GM21528 (cell line): ENCODE measurements around the gene CASP9.
"Not testable (repeated sequence)": the region's sequence is repeated elsewhere in the genome, so short reads cannot be mapped to it uniquely, and the experiment has no call there.

Source experiments
- ATAC-seq: cut with Tn5 transposase; IDR thresholded peaks from one replicate; pipeline ENCODE4 v1.9.1; 2021; ENCODE audit warnings: mild to moderate bottlenecking, moderate library complexity; ENCODE audit not compliant: unreplicated experiment, low FRiP score

The CASP9 gene

DNA sequence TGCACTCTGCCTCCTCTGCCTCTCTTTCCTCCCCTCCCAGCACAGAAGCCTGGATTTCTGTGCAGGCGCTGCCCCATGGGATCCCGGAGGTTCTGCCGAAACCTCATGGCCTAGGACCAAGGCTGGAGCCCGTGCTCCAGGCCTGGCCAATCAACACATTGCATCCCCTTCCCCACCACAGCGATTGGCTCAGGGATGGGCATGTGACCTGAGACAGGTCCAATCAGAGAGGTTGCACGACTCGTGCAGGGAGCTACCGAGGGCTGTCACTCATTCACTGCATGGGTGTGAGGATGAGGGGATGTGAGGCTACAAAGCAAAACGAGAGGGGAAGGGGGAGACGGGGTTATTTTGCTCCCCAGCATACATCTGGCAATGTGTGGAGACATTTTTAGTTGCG is 51.4 kb downstream of the CASP9 start:
- ATAC-seq = no peak

DNA sequence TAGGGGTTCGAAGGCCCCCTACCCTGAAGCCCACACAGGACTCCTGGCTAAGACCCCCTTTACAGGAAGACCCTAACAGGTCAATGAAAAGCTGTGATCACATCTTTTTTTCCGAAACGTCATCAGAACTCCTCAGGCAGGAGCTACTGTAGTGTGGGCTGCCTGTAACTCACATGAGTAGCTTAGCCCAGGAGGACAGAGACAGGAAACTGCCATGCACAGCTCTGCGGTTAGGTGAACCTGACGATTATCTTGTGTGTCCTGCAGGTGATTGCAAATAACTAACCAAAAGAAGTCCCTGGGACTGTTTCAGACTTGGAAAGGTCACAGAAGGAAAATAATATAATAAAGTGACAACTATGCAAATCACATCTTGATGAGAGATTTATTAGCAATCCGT is 52.3 kb downstream of the CASP9 start:
- not testable (repeated sequence) for ATAC-seq

DNA sequence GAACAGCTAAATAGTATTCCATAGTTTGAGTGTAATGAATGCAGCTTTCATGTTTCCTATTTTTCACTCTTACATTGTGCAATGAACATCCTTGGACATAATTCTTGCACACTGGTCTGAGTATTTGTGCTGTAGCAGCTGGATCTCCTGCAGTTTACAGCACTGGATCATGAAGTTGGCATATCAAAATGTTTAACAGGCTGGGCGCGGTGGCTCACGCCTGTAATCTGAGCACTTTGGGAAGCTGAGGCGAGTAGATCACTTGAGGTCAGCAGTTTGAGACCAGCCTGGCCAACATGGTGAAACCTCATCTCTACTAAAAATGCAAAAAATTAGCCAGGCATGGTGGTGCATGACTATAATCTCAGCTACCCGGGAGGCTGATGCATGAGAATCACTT is 52.9 kb downstream of the CASP9 start:
- ATAC-seq = not testable (repeated sequence)

DNA sequence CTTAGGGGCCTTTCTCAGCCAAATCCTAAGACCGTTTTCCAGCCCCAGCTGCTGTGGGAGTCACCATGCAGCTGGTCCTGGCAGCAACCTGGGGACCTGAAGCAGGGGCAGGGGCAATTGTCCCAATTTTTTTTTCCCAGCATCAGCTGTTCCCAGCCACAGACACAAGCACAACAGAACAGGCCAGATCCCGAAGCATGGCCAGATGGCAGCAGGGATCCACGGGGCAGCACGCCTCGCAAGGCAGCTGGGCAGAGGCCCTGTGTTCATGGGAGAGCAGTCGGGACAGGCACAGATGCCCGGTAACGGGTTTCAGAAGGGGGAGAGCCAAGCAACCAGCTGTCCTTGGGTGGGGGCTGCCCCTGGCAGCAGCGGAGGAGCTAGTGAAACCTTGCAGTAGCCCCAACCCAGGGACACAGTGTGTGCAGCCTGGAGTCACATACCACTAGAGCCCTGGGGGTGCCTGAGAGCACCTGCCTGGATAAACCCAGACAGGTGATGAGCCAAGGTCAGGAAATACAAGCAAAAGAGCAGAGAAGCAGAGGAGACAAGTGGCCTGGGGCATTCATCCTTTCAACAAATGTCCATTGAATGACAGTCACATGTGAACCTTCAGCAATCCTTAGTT is 54.1 kb downstream of the CASP9 start:
- ATAC-seq = not testable (repeated sequence)

DNA sequence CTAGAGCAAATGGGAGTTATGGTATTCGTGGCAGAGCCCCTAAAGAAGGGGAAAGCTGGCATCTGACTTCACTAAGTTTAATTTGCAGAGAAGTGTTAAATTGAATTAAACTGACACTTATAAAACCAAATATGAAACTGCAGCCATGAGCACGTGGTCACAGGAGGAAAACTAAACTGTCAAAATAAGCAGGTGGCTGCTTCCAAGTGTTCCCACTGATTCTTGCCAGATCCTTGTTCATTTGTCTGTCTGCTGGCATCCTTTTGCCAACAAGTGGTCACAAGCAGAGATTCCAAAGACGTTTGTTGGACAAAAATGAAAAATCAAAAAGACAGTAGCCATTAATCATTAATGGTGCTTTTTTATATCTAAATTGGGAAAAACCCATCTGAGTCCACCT is 54.7 kb downstream of the CASP9 start:
- no peak for ATAC-seq

DNA sequence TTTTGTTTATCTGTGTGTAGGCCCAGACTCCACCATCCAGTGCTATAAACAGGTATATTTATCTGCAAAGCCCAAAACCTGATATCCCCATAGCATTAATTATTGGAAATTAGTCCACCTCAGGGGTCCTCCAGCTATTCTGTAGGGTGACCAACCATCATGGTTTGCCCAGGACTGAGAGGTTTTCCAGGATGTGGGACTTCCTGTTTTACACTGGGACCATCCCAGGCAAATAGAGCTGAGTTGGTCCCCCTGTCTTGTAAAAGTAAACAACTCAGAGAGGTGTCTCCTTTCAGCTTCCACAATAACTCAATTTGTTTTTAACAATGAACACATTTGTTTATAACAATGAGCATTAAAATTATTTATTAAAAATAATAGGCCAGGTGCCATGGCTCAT is 55.9 kb downstream of the CASP9 start:
- no peak for ATAC-seq

DNA sequence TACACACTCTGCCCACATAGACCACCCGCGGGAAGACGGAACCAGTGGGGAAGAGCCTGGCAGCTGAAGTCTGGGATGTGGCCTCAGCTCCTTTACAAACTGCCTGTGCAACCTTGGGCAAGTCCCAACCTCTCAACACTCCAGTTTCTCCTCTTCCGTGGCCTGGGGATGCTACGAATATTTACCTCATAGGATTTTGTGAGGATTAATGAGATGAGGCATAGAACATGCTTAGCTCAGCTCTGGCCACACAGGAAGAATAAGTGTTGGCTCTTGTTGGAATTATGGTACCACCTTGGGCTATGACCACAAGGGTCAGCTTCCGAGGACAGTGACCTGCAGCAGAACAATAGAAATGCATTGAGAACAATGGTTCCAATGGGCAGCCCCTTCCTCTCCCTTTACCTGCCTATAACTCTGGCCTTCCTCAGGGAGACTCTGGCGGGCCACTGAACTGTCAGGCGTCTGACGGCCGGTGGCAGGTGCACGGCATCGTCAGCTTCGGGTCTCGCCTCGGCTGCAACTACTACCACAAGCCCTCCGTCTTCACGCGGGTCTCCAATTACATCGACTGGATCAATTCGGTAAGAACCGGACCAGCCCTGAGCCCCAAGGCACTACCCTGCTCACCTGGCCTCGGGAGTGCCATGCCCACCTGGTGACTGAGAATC is 56.9 kb downstream of the CASP9 start:
- not testable (repeated sequence) for ATAC-seq

DNA sequence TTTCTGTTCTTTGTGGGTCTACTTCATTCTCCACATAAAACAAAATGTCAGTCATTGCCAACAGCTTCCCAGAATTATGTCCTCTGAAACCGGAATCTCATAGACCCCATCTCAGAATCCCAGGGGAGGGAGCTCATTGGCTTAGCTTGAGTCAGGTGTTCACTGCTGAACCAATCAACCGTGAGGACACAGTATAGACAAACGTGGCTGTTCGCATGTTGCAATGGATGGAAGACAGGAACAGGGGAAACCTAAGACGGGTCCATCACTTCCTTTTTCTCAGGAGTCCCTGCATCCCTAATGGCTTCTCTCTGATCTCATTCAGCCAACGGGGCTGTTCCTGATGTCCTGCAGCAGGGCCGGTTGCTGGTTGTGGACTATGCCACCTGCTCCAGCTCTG is 58.3 kb downstream of the CASP9 start:
- no peak for ATAC-seq

DNA sequence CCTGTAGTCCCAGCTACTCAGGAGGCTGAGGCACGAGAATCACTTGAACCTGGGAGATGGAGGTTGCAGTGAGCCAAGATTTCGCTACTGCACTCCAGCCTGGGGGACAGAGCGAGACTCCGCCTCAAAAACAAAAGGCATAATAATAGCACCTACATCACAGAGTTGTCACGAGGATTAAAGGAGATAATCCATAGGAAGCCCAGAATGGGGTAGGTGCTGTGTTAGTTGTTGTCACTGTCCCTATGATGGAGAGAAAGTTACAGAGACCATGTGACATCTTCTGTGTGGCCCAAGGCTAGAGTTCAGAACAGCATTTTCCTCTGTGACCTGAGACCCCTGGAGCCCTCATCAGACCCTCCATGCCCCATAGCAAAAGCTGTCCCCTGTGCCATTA is 60.1 kb downstream of the CASP9 start:
- not testable (repeated sequence) for ATAC-seq

DNA sequence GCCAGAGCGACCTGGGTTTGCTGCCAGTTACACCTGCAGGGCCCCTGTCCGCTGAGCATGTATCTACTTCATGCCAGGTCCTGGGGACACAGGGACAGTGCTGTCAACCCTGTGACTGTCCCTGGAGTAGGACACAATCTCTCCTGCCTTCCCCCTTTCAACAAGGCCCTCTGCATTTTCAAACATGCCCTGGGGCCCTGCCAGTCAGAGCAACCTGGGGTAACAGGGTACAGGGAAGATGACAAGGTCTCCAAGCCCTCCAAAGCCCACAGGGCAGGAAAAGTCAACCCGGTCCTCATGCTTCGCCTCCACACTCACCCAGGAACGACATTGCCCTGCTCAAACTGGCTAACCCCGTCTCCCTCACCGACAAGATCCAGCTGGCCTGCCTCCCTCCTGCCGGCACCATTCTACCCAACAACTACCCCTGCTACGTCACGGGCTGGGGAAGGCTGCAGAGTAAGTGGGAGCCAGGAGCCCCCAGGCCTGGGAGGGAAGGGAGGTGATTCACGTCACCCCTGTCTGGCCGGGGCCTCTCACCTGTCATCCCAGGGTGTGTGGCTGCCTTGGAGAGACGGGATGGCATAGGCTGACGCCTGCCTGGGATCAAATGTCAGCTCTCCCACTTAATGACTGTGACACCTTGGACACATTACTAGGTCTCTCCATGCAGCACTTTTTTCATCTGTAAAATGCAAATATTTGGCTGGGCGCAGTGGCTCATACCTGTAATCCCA is 60.8 kb downstream of the CASP9 start:
- not testable (repeated sequence) for ATAC-seq

DNA sequence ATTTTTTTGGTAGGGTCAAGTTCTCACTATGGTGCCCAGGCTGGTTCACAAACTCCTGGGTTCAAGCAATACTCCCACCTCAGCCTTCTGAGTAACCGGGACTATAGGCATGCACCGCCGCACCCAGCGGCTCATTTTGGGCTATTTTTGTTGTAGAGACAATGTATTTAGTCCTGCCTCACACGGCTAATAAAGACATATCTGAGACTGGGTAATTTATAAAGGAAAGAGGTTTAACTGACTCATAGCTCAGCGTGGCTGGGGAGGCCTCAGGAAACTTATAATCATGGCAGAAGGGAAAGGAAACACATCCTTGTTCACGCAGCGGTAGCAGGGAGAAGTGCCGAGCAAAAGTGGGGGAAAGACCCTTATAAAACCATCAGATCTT is 63.3 kb downstream of the CASP9 start:
- no peak for ATAC-seq

DNA sequence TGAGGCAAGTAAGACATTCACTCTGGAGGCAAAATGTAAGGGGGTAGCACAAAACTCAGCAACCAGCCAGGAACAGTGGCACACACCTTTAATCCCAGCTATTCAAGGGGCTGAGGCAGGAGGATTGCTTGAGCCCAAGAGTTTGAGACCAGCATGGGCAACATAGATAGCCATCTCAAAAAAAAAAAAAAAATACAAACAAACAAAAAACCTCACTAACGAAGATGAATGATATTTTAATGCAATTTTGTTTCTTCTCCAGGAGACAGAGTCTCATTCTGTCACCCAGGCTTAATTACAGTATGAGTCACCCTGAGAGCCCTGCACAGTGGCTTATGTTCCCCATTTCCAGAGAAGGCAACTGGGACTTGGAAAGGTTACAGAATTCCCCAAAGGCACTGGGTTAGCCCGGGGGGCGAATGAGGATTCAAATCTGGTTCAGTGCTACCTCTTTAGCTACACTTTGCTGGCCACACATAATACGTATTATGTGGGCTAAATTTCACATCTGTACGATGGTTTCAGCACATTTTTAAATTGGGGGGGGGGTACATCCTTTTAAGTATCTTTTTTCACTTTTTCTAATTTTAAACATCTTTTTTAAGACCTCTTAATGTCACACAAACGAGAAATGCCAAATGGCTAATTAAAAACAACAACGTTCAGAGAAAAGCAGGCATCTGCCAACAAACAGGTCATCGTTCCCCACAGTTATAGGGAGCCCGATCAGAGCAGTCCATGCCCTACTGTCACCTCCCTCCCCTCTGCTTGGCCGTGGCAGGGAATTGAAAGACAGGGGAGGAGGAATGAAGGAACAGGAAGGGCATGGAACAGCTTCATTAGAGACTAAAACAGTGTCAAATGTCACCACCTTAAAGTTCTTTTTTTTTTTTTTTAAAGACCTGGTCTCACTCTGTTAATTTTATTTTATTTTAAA is 64.0 kb downstream of the CASP9 start:
- ATAC-seq = no peak

DNA sequence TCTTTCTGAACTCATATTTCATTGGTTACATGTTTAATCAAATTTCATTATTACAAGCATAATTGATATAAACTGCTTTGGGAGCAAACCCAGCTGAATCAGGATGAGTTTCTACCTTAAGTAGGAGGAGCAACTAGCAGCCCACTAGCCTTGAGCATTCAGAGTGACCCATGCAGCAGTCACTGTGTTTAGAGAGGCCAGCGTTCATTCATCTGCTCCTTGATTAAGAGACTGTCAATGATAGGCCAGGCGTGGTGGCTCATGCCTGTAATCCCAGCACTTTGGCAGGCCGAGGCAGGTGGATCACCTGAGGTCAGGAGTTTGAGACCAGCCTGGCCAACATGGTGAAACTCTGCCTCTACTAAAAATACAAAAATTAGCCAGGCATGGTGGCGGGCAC is 65.6 kb downstream of the CASP9 start:
- ATAC-seq = not testable (repeated sequence)

DNA sequence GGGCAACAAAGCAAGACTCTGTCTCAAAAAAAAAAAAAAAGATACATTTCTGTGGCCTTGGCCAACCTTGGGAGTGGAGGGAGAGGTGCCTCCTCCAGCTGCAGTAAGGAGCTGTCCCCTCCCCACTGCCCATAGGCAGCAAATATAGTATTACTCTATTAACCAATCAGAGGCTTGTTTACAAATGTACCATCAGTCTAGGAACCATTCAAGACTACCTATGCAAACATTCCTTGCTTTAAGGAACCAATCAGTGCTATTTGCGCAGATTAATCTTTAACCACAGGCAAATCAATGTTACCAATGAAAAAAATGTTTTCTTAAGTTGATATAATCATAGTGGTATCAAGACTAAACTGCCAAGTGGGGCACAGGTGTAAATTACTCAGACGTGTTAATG is 66.4 kb downstream of the CASP9 start:
- ATAC-seq = no peak

DNA sequence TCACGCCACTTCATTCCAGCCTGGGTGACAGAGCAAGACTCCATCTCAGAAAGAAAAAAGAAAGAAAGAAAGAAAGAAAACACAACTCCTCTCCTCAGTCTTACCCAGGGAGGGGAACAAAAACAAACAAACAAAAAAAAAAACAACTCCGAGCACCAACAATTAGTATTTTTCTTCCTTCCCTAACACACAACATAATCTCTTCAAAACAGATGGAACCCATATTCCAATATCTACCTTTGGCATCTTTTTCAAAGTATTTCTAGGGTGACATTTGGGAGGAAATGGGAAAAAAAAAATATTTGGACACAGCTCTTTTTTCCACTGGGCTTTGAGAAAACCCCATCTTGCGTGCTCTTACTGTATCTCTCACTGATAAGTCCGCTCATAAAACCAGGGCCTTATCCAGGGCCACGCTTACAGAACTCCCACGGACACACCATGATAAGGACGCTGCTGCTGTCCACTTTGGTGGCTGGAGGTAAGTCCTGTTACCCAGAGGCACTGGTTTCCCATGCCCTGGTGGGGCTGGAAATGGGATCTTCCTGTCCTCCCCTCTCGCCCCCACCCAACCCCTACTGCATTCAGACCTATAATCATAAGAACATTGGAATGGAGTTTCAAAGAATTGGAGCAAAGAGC is 67.6 kb downstream of the CASP9 start, which contains the start of gene CELA2A:
TSS of gene CELA2A (plus strand) at position 420 of the 642 bp plus-strand sequence. CDS start at position 442, 22 bp downstream.
- ATAC-seq = no peak

DNA sequence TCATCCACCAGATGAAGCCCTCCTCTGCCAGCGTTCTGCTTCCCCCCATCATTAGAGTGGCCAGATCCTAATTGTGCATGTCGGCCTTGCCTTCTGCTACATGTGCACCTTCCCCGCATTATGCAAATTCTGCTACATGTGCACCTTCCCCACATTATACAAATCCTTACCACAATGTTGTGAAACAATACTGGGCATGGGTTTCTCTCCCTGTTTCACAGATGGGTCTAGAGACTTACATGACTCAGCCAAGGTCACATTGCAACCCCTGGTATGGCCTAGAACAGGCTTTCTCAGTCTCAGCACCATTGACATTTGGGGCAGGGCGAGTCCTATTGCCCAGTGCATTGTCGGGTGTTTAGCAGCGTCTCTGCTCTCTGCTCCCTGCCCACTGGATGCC is 68.5 kb downstream of the CASP9 start:
- ATAC-seq = no peak

DNA sequence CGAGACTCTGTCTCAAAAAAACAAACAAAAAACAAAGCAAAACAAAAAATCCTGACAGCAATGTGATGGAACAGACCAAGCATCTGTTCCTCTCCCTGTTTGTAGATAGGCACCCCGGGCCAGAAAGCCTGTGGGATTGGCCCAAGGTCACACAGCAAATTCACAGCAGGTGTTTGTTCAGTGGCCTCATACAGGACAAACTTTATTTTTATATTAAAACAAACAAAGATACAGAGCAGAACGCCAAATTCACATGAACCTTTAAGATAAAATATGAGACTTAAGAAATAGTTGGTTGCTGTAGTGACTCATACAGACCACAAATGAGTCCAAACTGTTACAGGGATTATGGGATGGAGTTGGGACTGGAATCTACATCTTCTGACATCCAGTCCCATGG is 69.8 kb downstream of the CASP9 start:
- ATAC-seq = no peak

DNA sequence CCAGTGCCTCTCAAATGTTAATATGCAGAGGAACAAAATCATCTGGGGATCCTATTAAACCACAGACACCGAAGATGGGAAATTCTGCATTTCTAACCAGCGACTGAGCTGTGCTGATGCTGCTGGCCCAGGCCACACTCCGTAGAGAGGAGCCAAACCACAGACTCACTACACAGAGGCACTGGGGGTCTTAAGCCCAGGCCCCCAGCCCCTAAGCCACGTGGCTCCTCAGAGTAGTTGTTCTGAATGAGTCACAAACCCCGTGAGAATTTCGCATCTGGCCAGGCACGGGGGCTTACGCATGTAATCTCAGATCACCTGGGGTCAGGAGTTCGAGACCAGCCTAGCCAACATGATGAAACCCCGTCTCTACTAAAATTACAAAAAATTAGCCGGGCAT is 70.3 kb downstream of the CASP9 start:
- no peak for ATAC-seq

DNA sequence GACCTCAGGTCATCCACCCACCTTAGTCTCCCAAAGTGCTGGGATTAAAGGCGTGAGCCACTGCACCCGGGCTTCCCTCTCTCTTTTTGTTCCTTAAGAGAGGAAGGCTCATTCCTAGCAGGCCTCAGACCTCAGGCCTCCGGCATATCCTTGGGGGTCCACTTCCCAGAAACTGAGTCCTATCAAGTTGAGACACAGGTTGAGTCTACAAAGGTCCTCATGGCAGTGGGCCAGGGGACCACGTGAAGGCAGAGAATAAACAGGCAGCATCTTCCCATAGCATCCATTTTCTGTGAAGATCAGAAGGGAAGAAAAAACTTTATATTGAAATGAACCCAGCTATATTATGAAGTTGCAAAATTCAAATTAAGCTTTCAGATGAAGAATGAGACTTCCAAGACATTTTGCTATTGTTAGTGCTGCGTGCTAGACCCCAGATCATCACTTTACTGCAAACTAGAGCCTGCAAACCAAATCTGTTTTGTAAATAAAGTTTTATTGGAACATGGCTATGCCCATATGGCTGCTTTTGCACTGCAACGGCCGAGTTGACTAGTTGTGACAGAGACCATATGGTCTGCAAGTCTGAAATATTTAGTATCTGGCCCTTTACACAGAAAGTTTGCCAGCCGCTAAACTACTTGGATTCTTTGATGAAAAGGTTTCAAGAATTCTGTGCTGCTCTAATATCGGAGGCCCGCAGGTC is 71.0 kb downstream of the CASP9 start:
- ATAC-seq = no peak

DNA sequence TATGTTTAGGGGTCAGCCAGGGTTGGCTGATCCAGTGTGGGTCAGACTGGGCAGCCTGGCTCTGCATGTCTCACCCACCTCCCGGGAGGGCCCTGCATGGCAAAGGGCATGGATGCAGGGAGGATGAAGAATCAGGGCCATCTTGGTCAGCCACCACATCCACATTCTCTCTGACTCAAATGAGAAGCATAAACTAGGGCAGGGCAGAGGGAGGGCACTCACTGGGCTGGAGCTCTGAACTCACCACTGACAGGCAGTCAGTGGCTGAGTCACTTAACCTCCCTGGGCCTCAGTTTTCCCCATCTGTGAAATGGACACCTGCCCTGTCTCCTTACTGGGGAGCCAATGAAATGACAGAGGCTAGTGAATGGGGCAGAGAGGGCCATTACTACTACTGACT is 71.8 kb downstream of the CASP9 start:
- ATAC-seq = no peak
